Erythroblast (primary cell): ENCODE results near the gene PTPRM.

ENCODE experiments used
- GATA1 ChIP-seq: IDR thresholded peaks from 2 replicates; pipeline ENCODE4 v1.6.1; 2011; ENCODE audit warnings: low read depth, mild to moderate bottlenecking, control low read depth, low read length, moderate library complexity
- POLR2A ChIP-seq: IDR thresholded peaks from 2 replicates; pipeline ENCODE4 v1.6.1; 2011; ENCODE audit warnings: mild to moderate bottlenecking, low read length

GRCh38 chr18:8139127-8139527, 572.0 kb downstream of the PTPRM start:
- TF ChIP-seq POLR2A (no peak), GATA1 (no peak)
